C4-2B (cell line): Measurements from ENCODE around the gene NFATC3.

Experiments used
- ZFX ChIP-seq: fragments of 450-650 bp; IDR thresholded peaks from 2 replicates; pipeline ENCODE4 v1.6.1; 2017
- TF ChIP-seq, protein P1 (sequence below): fragments of 450-650 bp; conservative IDR thresholded peaks from 2 replicates; pipeline ENCODE4 v1.5.1; 2017; ENCODE audit warnings: mild to moderate bottlenecking

DNA sequence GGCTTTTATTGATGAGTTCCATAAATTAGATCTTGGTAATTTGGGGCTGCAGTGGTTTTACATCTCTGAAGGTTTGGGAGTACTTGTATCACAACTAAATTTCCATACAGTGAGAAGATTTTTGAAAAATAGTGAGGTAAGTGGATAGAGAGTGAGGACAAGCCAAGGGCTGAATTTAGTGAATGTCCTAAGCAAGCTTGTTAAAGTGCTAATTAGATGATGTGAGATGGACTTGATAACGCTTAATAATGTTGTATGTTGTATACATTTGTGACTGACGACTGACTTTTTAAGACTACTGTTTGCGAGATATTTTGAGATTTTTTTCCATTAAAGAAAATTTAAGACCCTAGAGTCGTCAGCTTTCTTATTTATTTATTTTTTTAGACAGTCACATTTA is 3.9 kb downstream of the NFATC3 start:
- TF ChIP-seq, protein P1, sequence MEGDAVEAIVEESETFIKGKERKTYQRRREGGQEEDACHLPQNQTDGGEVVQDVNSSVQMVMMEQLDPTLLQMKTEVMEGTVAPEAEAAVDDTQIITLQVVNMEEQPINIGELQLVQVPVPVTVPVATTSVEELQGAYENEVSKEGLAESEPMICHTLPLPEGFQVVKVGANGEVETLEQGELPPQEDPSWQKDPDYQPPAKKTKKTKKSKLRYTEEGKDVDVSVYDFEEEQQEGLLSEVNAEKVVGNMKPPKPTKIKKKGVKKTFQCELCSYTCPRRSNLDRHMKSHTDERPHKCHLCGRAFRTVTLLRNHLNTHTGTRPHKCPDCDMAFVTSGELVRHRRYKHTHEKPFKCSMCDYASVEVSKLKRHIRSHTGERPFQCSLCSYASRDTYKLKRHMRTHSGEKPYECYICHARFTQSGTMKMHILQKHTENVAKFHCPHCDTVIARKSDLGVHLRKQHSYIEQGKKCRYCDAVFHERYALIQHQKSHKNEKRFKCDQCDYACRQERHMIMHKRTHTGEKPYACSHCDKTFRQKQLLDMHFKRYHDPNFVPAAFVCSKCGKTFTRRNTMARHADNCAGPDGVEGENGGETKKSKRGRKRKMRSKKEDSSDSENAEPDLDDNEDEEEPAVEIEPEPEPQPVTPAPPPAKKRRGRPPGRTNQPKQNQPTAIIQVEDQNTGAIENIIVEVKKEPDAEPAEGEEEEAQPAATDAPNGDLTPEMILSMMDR: no peak
- no peak for TF ChIP-seq ZFX
